ENCODE results near the gene YAE1.

DNA sequence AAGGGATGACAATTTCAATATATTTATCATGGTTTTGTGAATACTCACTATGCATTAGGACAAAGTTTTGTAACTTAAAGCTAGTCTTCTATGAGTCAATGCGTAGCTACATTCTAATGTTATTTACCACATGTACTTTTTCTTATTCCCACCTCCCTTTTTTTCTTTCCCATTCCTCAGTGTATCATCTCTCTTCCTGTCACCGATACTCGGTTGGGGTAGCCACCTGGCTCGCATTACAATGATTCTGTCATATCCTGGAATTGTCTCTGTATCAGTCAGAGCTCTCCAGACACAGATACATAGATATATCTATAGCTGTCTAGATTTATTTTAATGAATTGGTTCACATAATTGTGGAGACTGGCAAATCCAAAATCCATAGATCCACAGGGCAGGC lies 47.4 kb downstream of the YAE1 start:
- TF ChIP-seq, protein P1, sequence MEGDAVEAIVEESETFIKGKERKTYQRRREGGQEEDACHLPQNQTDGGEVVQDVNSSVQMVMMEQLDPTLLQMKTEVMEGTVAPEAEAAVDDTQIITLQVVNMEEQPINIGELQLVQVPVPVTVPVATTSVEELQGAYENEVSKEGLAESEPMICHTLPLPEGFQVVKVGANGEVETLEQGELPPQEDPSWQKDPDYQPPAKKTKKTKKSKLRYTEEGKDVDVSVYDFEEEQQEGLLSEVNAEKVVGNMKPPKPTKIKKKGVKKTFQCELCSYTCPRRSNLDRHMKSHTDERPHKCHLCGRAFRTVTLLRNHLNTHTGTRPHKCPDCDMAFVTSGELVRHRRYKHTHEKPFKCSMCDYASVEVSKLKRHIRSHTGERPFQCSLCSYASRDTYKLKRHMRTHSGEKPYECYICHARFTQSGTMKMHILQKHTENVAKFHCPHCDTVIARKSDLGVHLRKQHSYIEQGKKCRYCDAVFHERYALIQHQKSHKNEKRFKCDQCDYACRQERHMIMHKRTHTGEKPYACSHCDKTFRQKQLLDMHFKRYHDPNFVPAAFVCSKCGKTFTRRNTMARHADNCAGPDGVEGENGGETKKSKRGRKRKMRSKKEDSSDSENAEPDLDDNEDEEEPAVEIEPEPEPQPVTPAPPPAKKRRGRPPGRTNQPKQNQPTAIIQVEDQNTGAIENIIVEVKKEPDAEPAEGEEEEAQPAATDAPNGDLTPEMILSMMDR (IDR thresholded peaks at IDR 0.05): no peak
- TF ChIP-seq EZH2 (IDR thresholded peaks at IDR 0.05; ENCODE audit: borderline replicate concordance, insufficient read depth, low read depth, low read length, poor library complexity, severe bottlenecking): no peak
